Endodermal cell (in vitro differentiated cells): ENCODE data around the gene GREB1. TPM values are rescaled to one million over a fixed set of nuclear protein-coding genes. Genes with fewer than 3 reads are reported as not detected.

Experiments used
- DNase-seq: peaks from one replicate; pipeline ENCODE4 v3.0.0-alpha.2; 2017
- H3K27ac ChIP-seq: 2 replicates; pipeline ENCODE4 v1.5.1; 2013; ENCODE audit warnings: mild to moderate bottlenecking, low read depth, low read length, moderate library complexity
- H3K27me3 ChIP-seq: 2 replicates; pipeline ENCODE4 v1.6.1; 2013; ENCODE audit warnings: mild to moderate bottlenecking, low read length, moderate library complexity; ENCODE audit not compliant: insufficient read depth, control insufficient read depth, poor library complexity, severe bottlenecking
- H3K36me3 ChIP-seq: 2 replicates; pipeline ENCODE4 v1.7.0; 2013; ENCODE audit warnings: mild to moderate bottlenecking, low read length, moderate library complexity; ENCODE audit not compliant: control insufficient read depth, insufficient read depth
- H3K4me1 ChIP-seq: one replicate; pipeline ENCODE4 v1.7.0; 2013; ENCODE audit warnings: low read length; ENCODE audit not compliant: control insufficient read depth, insufficient read depth
- H3K4me3 ChIP-seq: 2 replicates; pipeline ENCODE4 v1.5.1; 2013; ENCODE audit warnings: mild to moderate bottlenecking, low read length, moderate library complexity
- H3K9ac ChIP-seq: 2 replicates; pipeline ENCODE4 v1.6.1; 2013; ENCODE audit warnings: mild to moderate bottlenecking, low read length, moderate library complexity; ENCODE audit not compliant: poor library complexity, severe bottlenecking; ENCODE audit errors: extremely low read depth
- H3K9me3 ChIP-seq: 2 replicates; pipeline ENCODE4 v1.6.1; 2013; ENCODE audit warnings: mild to moderate bottlenecking, low read length, moderate library complexity; ENCODE audit not compliant: control insufficient read depth
- H3K27ac Mint-ChIP-seq: 2 replicates; pipeline ENCODE4 v1.8.0; 2020; ENCODE audit warnings: mixed read lengths
- H3K27me3 Mint-ChIP-seq: 2 replicates; pipeline ENCODE4 v1.8.0; 2021; ENCODE audit warnings: mild to moderate bottlenecking, mixed read lengths; ENCODE audit not compliant: insufficient read depth
- H3K36me3 Mint-ChIP-seq: 2 replicates; pipeline ENCODE4 v1.8.0; 2020; ENCODE audit warnings: low read depth, mixed read lengths
- H3K4me1 Mint-ChIP-seq: 2 replicates; pipeline ENCODE4 v1.8.0; 2020; ENCODE audit warnings: mixed read lengths
- H3K4me3 Mint-ChIP-seq: 2 replicates; pipeline ENCODE4 v1.8.0; 2020; ENCODE audit warnings: mild to moderate bottlenecking, moderate library complexity, mixed read lengths
- H3K9me3 Mint-ChIP-seq: 2 replicates; pipeline ENCODE4 v1.8.0; 2020; ENCODE audit warnings: mild to moderate bottlenecking, mixed read lengths
- WGBS, 2 experiments: methylation state at CpG; one replicate each; pipeline versions ENCODE4 v1.1.5 to v1.1.7; 2013; ENCODE audit warnings: missing lambda C conversion rate in 2 of 2, mixed read lengths in 1 of 2; ENCODE audit not compliant: insufficient coverage in 1 of 2, insufficient read length in 1 of 2; 5-methylcytosine and 5-hydroxymethylcytosine counted together
- microRNA-seq: library from miRNA; unstranded; fragments of <30 nt; microRNA quantifications from one replicate; pipeline ENCODE4 v1.2.0, GENCODE V29; 2020; ENCODE audit warnings: borderline microRNAs expressed
- total RNA-seq, 2 donors: library from RNA; stranded (reverse); fragmentation: NEBNext Ultra II Directional in 1 of 2; extraction: Animal tissue kit (Norgen Biotek cat#: 25700) in 1 of 2; gene quantifications; 2 replicates in 1 of 2; 3 replicates in 1 of 2; pipeline ENCODE4 v1.2.1, GENCODE V29; 2021
- TF ChIP-seq, protein P1 (sequence below): fragments of 200-600 bp; sonication (generic); conservative IDR thresholded peaks from 2 replicates; pipeline ENCODE4 v1.5.0; 2021; ENCODE audit warnings: antibody characterized with exemption, mild to moderate bottlenecking

Gene GREB1
- total RNA-seq, 2 donors from 2014 or later, result 86.4 to 106 TPM

DNA sequence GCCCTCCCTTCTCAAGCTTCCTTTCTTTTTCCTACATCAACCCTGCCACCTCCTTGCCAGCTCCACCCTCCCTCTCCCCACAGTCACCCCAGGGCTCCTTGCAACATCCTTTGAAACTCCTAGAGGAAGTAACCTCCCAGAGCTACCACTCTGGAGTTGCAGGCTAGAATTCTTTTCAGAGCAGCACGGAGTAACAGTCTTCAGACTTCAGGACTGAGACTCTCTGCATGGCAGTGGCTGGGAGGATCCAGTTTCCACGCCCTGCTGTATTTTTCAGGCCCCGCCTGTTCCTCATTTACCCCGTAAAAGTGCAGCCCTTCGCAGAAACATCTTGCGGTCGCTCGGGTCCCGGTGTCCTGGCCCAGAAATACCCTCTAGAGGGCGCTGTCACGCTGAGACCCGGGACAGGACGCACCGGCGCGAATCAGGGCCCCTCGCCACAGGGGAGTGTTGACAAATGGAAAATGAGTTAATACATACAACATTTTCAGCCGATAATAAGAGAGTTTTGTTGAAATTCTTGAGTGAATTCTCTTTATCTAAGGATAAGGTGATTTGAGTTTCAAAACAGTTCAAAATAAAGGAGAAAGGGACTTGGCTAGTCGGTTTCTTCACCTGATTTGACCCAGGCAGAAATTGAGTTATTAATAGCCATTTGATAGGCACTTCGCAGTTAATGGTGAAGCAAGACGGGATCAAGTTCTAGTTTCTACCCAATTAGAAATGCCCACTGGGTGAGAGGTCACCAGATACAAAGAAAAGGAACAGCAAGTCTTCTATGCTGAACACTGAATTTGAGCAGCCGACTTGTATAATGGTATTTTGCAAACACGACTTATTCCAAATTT, 154.6 kb downstream of the GREB1 start:
- no peak overlapping the region for H3K27ac Mint-ChIP-seq
- TF ChIP-seq, protein P1, sequence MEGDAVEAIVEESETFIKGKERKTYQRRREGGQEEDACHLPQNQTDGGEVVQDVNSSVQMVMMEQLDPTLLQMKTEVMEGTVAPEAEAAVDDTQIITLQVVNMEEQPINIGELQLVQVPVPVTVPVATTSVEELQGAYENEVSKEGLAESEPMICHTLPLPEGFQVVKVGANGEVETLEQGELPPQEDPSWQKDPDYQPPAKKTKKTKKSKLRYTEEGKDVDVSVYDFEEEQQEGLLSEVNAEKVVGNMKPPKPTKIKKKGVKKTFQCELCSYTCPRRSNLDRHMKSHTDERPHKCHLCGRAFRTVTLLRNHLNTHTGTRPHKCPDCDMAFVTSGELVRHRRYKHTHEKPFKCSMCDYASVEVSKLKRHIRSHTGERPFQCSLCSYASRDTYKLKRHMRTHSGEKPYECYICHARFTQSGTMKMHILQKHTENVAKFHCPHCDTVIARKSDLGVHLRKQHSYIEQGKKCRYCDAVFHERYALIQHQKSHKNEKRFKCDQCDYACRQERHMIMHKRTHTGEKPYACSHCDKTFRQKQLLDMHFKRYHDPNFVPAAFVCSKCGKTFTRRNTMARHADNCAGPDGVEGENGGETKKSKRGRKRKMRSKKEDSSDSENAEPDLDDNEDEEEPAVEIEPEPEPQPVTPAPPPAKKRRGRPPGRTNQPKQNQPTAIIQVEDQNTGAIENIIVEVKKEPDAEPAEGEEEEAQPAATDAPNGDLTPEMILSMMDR, result peak; percentile 99
- H3K27me3 ChIP-seq, result peaks cover 7% of the 10 kb centered on the region
- no peaks in the 10 kb centered on the region for H3K4me1 ChIP-seq
- peaks cover 10% of the 10 kb centered on the region for H3K4me1 Mint-ChIP-seq
- H3K4me3 Mint-ChIP-seq, result peak overlapping the region; percentile 36
- no peak overlapping the region for H3K9ac ChIP-seq
- H3K36me3 Mint-ChIP-seq, result no peaks in the 10 kb centered on the region
- peak; percentile 96 for DNase-seq
- H3K9me3 Mint-ChIP-seq, result no peaks in the 10 kb centered on the region
- WGBS, 2 experiments, result 20 to 39% methylated on average over 9 to 22 of the region's 23 CpGs
- peaks cover 24% of the 10 kb centered on the region for H3K27me3 Mint-ChIP-seq
- H3K36me3 ChIP-seq, result no peaks in the 10 kb centered on the region
- no peak overlapping the region for H3K27ac ChIP-seq
- no peaks in the 10 kb centered on the region for H3K9me3 ChIP-seq
- no peak overlapping the region for H3K4me3 ChIP-seq

DNA sequence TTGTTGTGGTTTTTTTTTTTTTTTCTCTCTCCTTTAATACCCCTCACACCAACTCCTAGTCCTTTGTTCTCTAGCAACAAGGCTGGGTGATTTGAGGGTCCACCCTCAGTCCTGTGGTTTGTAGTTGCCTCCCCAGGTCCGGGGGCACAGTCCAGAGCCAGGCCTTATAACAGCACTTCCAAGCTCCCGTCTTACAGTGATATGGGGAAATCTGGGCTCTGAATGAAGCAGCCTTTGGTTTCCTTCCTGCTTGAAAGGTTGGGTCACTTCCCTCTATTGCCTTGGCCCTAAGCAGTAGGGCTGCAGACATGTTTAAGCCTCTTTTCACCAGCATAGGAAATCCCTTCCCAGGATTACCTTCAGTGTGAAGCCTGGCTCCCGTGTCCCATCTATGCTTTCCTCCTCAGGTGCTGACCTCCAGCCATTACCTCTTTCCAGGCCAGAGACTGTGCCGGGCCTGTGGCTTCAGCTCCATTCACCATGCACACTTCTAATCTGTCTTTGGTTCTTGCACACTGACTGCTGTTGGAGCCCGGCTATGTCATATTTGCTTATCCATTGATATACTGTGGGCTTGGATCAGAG, 157.3 kb downstream of the GREB1 start:
- Mint-ChIP-seq H3K9me3 (no peaks in the 10 kb centered on the region), H3K27ac (no peak overlapping the region), H3K36me3 (no peaks in the 10 kb centered on the region), H3K4me3 (no peak overlapping the region), H3K27me3 (peaks cover 10% of the 10 kb centered on the region), H3K4me1 (peaks cover 10% of the 10 kb centered on the region)
- peak; percentile 35 for DNase-seq
- Histone ChIP-seq H3K27ac (no peak overlapping the region), H3K4me3 (no peak overlapping the region), H3K9me3 (no peaks in the 10 kb centered on the region), H3K9ac (no peak overlapping the region), H3K4me1 (no peaks in the 10 kb centered on the region), H3K27me3 (peaks cover 7% of the 10 kb centered on the region), H3K36me3 (no peaks in the 10 kb centered on the region)
- TF ChIP-seq, protein P1, result no peak
- 93 to 100% methylated on average over 2 to 5 of the region's 5 CpGs for WGBS, 2 experiments

Small RNA genes within 50 kb of the gene (microRNA-seq; reads per million reads assigned to microRNA genes)
- gene MIR4429, result not detected

Other genes with a start within 250 kb of the GREB1 start
- 10 to 100 TPM; 27.2 to 32.6 TPM for gene ROCK2, start 189.4 kb upstream of the GREB1 start, total RNA-seq
- gene E2F6, start 67.9 kb upstream of the GREB1 start, total RNA-seq, result 10 to 100 TPM; 24.9 to 30.3 TPM
- not detected for gene NTSR2, start 136.2 kb downstream of the GREB1 start, total RNA-seq
- 10 to 100 TPM; 23.9 to 24.3 TPM for gene LPIN1, start 212.6 kb downstream of the GREB1 start, total RNA-seq